SK-N-SH treated with all-trans-retinoic acid at 6 μM for 48 hours (cell line): ENCODE results near the gene PPFIA1.

Source experiments
- ATAC-seq: fragments of 200-7000 bp; cut with Tn5 transposase; 3 replicates; pipeline ENCODE4 v1.9.1; 2020; ENCODE audit warnings: mild to moderate bottlenecking, moderate library complexity
- ARNTL ChIP-seq: fragments of 450-650 bp; formaldehyde crosslinking; IDR thresholded peaks from 2 replicates; pipeline ENCODE4 v1.5.0; 2020; ENCODE audit warnings: low read depth, mild to moderate bottlenecking, moderate library complexity, borderline replicate concordance
- BACH2 ChIP-seq: fragments of 250-450 bp; sonication (Bioruptor Pico); IDR thresholded peaks from 2 replicates; pipeline ENCODE4 v1.9.0; 2021; ENCODE audit warnings: mild to moderate bottlenecking, borderline replicate concordance
- ESRRG ChIP-seq: fragments of 250-450 bp; sonication (Bioruptor Pico); IDR thresholded peaks from 2 replicates; pipeline ENCODE4 v1.6.1; 2021; ENCODE audit warnings: mild to moderate bottlenecking
- GLIS3 ChIP-seq: fragments of 250-450 bp; sonication (Bioruptor Pico); IDR thresholded peaks from 2 replicates; pipeline ENCODE4 v1.5.0; 2020; ENCODE audit warnings: mild to moderate bottlenecking, moderate library complexity
- ISL1 ChIP-seq: fragments of 250-450 bp; sonication (Bioruptor Pico); IDR thresholded peaks from 2 replicates; pipeline ENCODE4 v2.1.2; 2022; ENCODE audit warnings: mild to moderate bottlenecking, moderate library complexity
- OSR1 ChIP-seq: fragments of 250-450 bp; sonication (Bioruptor Pico); IDR thresholded peaks from 2 replicates; pipeline ENCODE4 v1.8.0; 2022; ENCODE audit warnings: moderate library complexity, mild to moderate bottlenecking, inconsistent platforms
- PATZ1 ChIP-seq: fragments of 250-450 bp; sonication (Bioruptor Pico); IDR thresholded peaks from 2 replicates; pipeline ENCODE4 v1.8.0; 2020; ENCODE audit warnings: mild to moderate bottlenecking, moderate library complexity, borderline replicate concordance
- PPARA ChIP-seq: fragments of 250-450 bp; sonication (Bioruptor Pico); IDR thresholded peaks from 2 replicates; pipeline ENCODE4 v1.5.0; 2020; ENCODE audit warnings: mild to moderate bottlenecking, borderline replicate concordance
- RARB ChIP-seq: fragments of 250-450 bp; sonication (Bioruptor Pico); IDR thresholded peaks from 2 replicates; pipeline ENCODE4 v1.8.0; 2021; ENCODE audit warnings: mild to moderate bottlenecking, moderate library complexity
- SNAI2 ChIP-seq: fragments of 250-450 bp; sonication (Bioruptor Pico); IDR thresholded peaks from 2 replicates; pipeline ENCODE4 v1.5.0; 2020; ENCODE audit warnings: mild to moderate bottlenecking, moderate library complexity
- TCF4 ChIP-seq: fragments of 250-450 bp; sonication (Bioruptor Pico); IDR thresholded peaks from 2 replicates; pipeline ENCODE4 v1.8.0; 2021; ENCODE audit warnings: mild to moderate bottlenecking, moderate library complexity, borderline replicate concordance
- TOX ChIP-seq: fragments of 250-450 bp; sonication (Bioruptor Pico); IDR thresholded peaks from 2 replicates; pipeline ENCODE4 v1.8.0; 2021; ENCODE audit warnings: mild to moderate bottlenecking, moderate library complexity, borderline replicate concordance
- ZC3H10 ChIP-seq: fragments of 250-450 bp; sonication (Bioruptor Pico); IDR thresholded peaks from 2 replicates; pipeline ENCODE4 v1.5.1; 2021; ENCODE audit warnings: mild to moderate bottlenecking, moderate library complexity
- ZFP3 ChIP-seq: fragments of 250-450 bp; sonication (Bioruptor Pico); IDR thresholded peaks from 2 replicates; pipeline ENCODE4 v1.5.0; 2020; ENCODE audit warnings: mild to moderate bottlenecking, moderate library complexity
- ZFP30 ChIP-seq: fragments of 450-650 bp; formaldehyde crosslinking; IDR thresholded peaks from 2 replicates; pipeline ENCODE4 v1.5.0; 2022; ENCODE audit warnings: mild to moderate bottlenecking, moderate library complexity
- ZNF565 ChIP-seq: fragments of 450-650 bp; formaldehyde crosslinking; conservative IDR thresholded peaks from 2 replicates; pipeline ENCODE4 v1.5.0; 2020; ENCODE audit warnings: low read depth, mild to moderate bottlenecking, moderate library complexity
- ZNF70 ChIP-seq: fragments of 450-650 bp; formaldehyde crosslinking; IDR thresholded peaks from 2 replicates; pipeline ENCODE4 v1.5.0; 2020; ENCODE audit warnings: mild to moderate bottlenecking, moderate library complexity
- ZNF8 ChIP-seq: fragments of 450-650 bp; formaldehyde crosslinking; IDR thresholded peaks from 2 replicates; pipeline ENCODE4 v1.5.0; 2020; ENCODE audit warnings: mild to moderate bottlenecking, moderate library complexity
- TF ChIP-seq, protein P1 (sequence below): fragments of 250-450 bp; sonication (Bioruptor Pico); IDR thresholded peaks from 2 replicates; pipeline ENCODE4 v1.8.0; 2021; ENCODE audit warnings: low read depth, mild to moderate bottlenecking, moderate library complexity, borderline replicate concordance
- TF ChIP-seq, protein P2 (sequence below): fragments of 250-450 bp; sonication (Bioruptor Pico); IDR thresholded peaks from 2 replicates; pipeline ENCODE4 v1.5.1; 2020; ENCODE audit warnings: low read depth, mild to moderate bottlenecking, moderate library complexity
- TF ChIP-seq, protein P3 (sequence below): fragments of 250-450 bp; sonication (Bioruptor Pico); IDR thresholded peaks from 2 replicates; pipeline ENCODE4 v1.5.1; 2021; ENCODE audit warnings: mild to moderate bottlenecking, moderate library complexity

The PPFIA1 gene

GRCh38 chr11:70433038-70433437 is 162.5 kb downstream of the PPFIA1 start:
- TF ChIP-seq, protein P1, sequence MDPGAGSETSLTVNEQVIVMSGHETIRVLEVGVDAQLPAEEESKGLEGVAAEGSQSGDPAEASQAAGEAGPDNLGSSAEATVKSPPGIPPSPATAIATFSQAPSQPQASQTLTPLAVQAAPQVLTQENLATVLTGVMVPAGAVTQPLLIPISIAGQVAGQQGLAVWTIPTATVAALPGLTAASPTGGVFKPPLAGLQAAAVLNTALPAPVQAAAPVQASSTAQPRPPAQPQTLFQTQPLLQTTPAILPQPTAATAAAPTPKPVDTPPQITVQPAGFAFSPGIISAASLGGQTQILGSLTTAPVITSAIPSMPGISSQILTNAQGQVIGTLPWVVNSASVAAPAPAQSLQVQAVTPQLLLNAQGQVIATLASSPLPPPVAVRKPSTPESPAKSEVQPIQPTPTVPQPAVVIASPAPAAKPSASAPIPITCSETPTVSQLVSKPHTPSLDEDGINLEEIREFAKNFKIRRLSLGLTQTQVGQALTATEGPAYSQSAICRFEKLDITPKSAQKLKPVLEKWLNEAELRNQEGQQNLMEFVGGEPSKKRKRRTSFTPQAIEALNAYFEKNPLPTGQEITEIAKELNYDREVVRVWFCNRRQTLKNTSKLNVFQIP (CRISPR knock-in tag) = no peak
- TF ChIP-seq, protein P2, sequence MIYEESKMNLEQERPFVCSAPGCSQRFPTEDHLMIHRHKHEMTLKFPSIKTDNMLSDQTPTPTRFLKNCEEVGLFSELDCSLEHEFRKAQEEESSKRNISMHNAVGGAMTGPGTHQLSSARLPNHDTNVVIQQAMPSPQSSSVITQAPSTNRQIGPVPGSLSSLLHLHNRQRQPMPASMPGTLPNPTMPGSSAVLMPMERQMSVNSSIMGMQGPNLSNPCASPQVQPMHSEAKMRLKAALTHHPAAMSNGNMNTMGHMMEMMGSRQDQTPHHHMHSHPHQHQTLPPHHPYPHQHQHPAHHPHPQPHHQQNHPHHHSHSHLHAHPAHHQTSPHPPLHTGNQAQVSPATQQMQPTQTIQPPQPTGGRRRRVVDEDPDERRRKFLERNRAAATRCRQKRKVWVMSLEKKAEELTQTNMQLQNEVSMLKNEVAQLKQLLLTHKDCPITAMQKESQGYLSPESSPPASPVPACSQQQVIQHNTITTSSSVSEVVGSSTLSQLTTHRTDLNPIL = no peak
- TF ChIP-seq ZC3H10 (CRISPR knock-in tag) (no peak), TOX (CRISPR knock-in tag) (no peak), ZFP30 (CRISPR knock-in tag) (no peak), ZNF565 (no peak), ARNTL (no peak), BACH2 (no peak)
- ATAC-seq = no peak

DNA sequence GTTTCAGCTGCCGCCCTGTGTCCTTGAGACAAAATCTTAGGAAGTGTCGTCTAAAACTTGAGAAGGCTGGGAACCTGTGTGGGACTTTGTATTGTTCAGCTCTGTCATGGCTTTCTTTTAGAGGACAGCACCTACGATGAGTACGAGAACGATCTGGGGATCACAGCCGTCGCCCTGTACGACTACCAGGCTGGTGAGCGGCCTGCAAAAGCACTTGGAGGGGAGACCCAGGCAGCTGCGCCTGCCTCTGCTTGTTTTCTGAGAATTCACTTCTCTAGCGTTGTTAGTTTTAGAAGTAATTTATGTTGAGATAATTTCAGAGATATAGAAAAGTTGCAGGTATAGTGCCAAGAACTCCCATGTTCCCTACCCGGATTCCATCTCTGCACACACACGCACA is 163.0 kb downstream of the PPFIA1 start:
- no peak for ATAC-seq
- TF ChIP-seq PPARA = no peak
- no peak for TF ChIP-seq RARB (CRISPR knock-in tag)
- no peak for TF ChIP-seq ZNF565
- no peak for TF ChIP-seq BACH2
- no peak for TF ChIP-seq PATZ1 (CRISPR knock-in tag)
- no peak for TF ChIP-seq TCF4 (CRISPR knock-in tag)
- TF ChIP-seq ZNF70 = no peak
- TF ChIP-seq, protein P3, sequence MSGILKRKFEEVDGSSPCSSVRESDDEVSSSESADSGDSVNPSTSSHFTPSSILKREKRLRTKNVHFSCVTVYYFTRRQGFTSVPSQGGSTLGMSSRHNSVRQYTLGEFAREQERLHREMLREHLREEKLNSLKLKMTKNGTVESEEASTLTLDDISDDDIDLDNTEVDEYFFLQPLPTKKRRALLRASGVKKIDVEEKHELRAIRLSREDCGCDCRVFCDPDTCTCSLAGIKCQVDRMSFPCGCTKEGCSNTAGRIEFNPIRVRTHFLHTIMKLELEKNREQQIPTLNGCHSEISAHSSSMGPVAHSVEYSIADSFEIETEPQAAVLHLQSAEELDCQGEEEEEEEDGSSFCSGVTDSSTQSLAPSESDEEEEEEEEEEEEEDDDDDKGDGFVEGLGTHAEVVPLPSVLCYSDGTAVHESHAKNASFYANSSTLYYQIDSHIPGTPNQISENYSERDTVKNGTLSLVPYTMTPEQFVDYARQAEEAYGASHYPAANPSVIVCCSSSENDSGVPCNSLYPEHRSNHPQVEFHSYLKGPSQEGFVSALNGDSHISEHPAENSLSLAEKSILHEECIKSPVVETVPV (CRISPR knock-in tag) = no peak
- TF ChIP-seq GLIS3 (CRISPR knock-in tag) = no peak
- TF ChIP-seq ZC3H10 (CRISPR knock-in tag) = no peak
- TF ChIP-seq OSR1 = no peak
- TF ChIP-seq, protein P2 = no peak
- no peak for TF ChIP-seq ESRRG
- no peak for TF ChIP-seq SNAI2
- TF ChIP-seq ARNTL = no peak
- TF ChIP-seq ZFP3 (CRISPR knock-in tag) = no peak
- TF ChIP-seq ZNF8 (CRISPR knock-in tag) = no peak
- TF ChIP-seq ISL1 (CRISPR knock-in tag) = no peak
- TF ChIP-seq, all 23 proteins: peak for 0
